ENCODE data around the gene ADGRL3. TPM values are rescaled to one million over a fixed set of nuclear protein-coding genes. Genes with fewer than 3 reads are reported as not detected.
"Not testable (repeated sequence)": the region's sequence is repeated elsewhere in the genome, so short reads cannot be mapped to it uniquely, and the experiment has no call there.

The ADGRL3 gene
- total RNA-seq, 4 donors from 2014 or later, result 0.67 to 4.6 (median 1.6) TPM

DNA sequence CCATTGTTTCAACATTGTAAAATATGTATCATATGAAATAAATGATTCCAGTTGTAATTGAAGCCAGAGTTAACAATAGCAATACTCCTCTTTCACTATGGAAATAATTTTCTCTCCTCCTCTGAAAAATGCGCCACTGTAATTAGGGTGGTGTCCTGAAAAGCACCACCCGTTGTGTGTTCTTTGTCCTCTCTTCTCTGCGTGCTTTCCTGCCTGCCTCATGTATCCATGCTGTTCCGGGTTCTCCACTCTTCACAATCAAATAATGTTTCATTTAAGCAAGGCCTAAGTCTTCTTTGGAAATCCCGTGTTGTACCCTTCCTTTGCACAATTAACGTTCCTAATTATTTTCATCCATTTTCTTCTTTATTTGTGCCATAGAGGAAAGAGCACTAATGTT, 293.3 kb downstream of the ADGRL3 start:
- intact Hi-C loops (cut with DNase I), result no loop called here
- H3K27ac ChIP-seq, result no peak overlapping the region

GRCh38 chr4:61500883-61501282, 300.8 kb downstream of the ADGRL3 start:
- H3K4me3 ChIP-seq (replicated peaks in 1 of 3), result no peak overlapping the region
- no peaks in the 10 kb centered on the region for H3K9me3 ChIP-seq
- no peaks in the 10 kb centered on the region for H3K36me3 ChIP-seq
- no peaks in the 10 kb centered on the region for H3K4me1 ChIP-seq
- intact Hi-C loops (cut with DNase I), result no loop called here
- no peaks in the 10 kb centered on the region for H3K27me3 ChIP-seq
- no peak for TF ChIP-seq POLR2A (IDR thresholded peaks at IDR 0.05)
- TF ChIP-seq, protein P1, sequence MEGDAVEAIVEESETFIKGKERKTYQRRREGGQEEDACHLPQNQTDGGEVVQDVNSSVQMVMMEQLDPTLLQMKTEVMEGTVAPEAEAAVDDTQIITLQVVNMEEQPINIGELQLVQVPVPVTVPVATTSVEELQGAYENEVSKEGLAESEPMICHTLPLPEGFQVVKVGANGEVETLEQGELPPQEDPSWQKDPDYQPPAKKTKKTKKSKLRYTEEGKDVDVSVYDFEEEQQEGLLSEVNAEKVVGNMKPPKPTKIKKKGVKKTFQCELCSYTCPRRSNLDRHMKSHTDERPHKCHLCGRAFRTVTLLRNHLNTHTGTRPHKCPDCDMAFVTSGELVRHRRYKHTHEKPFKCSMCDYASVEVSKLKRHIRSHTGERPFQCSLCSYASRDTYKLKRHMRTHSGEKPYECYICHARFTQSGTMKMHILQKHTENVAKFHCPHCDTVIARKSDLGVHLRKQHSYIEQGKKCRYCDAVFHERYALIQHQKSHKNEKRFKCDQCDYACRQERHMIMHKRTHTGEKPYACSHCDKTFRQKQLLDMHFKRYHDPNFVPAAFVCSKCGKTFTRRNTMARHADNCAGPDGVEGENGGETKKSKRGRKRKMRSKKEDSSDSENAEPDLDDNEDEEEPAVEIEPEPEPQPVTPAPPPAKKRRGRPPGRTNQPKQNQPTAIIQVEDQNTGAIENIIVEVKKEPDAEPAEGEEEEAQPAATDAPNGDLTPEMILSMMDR (IDR thresholded peaks at IDR 0.05), result no peak
- no peak for DNase-seq
- no peak overlapping the region for H3K27ac ChIP-seq

More for the DNA sequence above, 293.3 kb downstream of the ADGRL3 start:
- Histone ChIP-seq H3K4me1 (no peaks in the 10 kb centered on the region), H3K9me3 (no peaks in the 10 kb centered on the region), H3K27me3 (no peaks in the 10 kb centered on the region), H3K4me3 (replicated peaks in 1 of 3) (no peak overlapping the region), H3K36me3 (no peaks in the 10 kb centered on the region)
- 75 to 84% methylated on average over 6 of the region's 6 CpGs for WGBS, 2 donors
- DNase-seq, result no peak
- no peak for TF ChIP-seq POLR2A (IDR thresholded peaks at IDR 0.05)
- TF ChIP-seq, protein P1 (IDR thresholded peaks at IDR 0.05), result no peak

- WGBS, 2 donors, result 78% methylated on average over 1 of the region's 1 CpG
- H3K4me3 ChIP-seq (replicated peaks in 1 of 3), result no peak overlapping the region
- H3K27me3 ChIP-seq, result no peaks in the 10 kb centered on the region
- no peak overlapping the region for H3K27ac ChIP-seq
- no peaks in the 10 kb centered on the region for H3K4me1 ChIP-seq
- no peaks in the 10 kb centered on the region for H3K36me3 ChIP-seq
- no peaks in the 10 kb centered on the region for H3K9me3 ChIP-seq
- TF ChIP-seq, protein P1 (IDR thresholded peaks at IDR 0.05), result no peak
- no peak for TF ChIP-seq POLR2A (IDR thresholded peaks at IDR 0.05)
- intact Hi-C loops (cut with DNase I), result no loop called here
- DNase-seq, result no peak
Measured at GRCh38 chr4:61501812-61502211, 301.7 kb downstream of the ADGRL3 start.

- Histone ChIP-seq H3K27ac (no peak overlapping the region), H3K4me1 (no peaks in the 10 kb centered on the region), H3K27me3 (no peaks in the 10 kb centered on the region), H3K4me3 (replicated peaks in 1 of 3) (no peak overlapping the region), H3K9me3 (no peaks in the 10 kb centered on the region), H3K36me3 (no peaks in the 10 kb centered on the region)
- no peak for DNase-seq
- intact Hi-C loops (cut with DNase I), result no loop called here
- WGBS, 2 donors, result 80 to 81% methylated on average over 2 of the region's 2 CpGs
- TF ChIP-seq, protein P1 (IDR thresholded peaks at IDR 0.05), result no peak
- no peak for TF ChIP-seq POLR2A (IDR thresholded peaks at IDR 0.05)
Measured at GRCh38 chr4:61505773-61506685, 305.9 kb downstream of the ADGRL3 start.

DNA sequence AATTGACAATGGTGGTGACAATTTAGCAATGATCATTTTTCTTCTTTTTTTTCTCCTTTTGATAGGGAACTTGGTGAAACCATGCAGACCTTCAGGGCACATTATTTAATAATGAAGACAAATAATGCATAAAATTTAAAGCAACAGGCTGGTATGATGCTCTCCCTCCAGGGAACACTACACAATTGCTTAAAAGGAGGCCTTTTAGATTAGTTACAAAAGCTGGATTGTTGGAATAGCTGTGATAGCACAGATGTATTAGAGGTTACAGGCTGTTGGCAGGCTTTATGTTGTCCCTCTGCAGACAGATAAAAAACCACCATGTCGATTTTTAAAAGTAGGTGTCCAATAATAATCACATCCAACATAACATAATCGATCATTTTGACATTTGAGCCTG, 307.0 kb downstream of the ADGRL3 start:
- 65 to 84% methylated on average over 2 of the region's 2 CpGs for WGBS, 2 donors
- DNase-seq, result no peak
- Histone ChIP-seq H3K4me1 (no peaks in the 10 kb centered on the region), H3K27me3 (no peaks in the 10 kb centered on the region), H3K27ac (no peak overlapping the region), H3K4me3 (replicated peaks in 1 of 3) (no peak overlapping the region), H3K9me3 (no peaks in the 10 kb centered on the region), H3K36me3 (no peaks in the 10 kb centered on the region)
- intact Hi-C loops (cut with DNase I), result no loop called here
- TF ChIP-seq, protein P1 (IDR thresholded peaks at IDR 0.05), result no peak
- TF ChIP-seq POLR2A (IDR thresholded peaks at IDR 0.05), result no peak

DNA sequence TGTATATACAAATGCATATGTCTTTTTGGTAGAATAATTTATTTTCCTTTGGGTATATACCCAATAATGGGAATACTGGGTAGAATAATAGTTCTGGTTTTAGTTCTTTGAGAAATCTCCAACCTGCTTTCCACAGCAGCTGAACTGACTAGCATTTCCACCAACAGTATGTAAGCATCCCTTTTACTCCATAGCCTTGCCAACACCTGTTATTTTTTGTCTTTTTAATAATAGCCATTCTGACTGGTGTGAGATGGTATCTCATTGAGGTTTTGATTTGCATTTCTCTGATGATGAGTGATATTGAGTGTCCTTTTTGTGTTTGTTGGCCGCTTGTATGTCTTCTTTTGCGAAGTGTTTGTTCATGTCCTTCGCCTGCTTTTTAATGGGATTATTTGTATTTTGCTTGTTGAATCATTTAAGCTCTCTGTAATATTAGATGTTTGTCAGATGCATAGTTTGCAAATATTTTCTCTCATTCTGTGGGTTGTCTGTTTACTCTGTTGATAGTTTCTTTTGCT, 309.7 kb downstream of the ADGRL3 start:
- H3K9me3 ChIP-seq; H3K4me3 ChIP-seq (replicated peaks in 1 of 3); H3K27me3 ChIP-seq; H3K36me3 ChIP-seq; H3K27ac ChIP-seq; H3K4me1 ChIP-seq; intact Hi-C loops (cut with DNase I); DNase-seq: not testable (repeated sequence)
- WGBS, 2 donors, result 95 to 98% methylated on average over 3 of the region's 3 CpGs

All from thyroid gland (tissue), 4 donors.